ENCODE results near the gene REXO1. TPM values are rescaled to one million over a fixed set of nuclear protein-coding genes. Genes with fewer than 3 reads are reported as not detected.
A peak's percentile ranks its signal among the peaks of the same experiment; 100 is the strongest.

REXO1 gene
- total RNA-seq, 1 experiment from 2014 or later: 56.8 TPM

GRCh38 chr19:1780272-1780958 is 67.9 kb downstream of the REXO1 start:
- H3K4ac ChIP-seq (ENCODE audit: low read depth, low read length): no peak overlapping the region
- no peak overlapping the region for H4K91ac ChIP-seq (ENCODE audit: insufficient read length, low read depth, low read length)
- H3K4me2 ChIP-seq (ENCODE audit: insufficient read depth, insufficient read length, low read length): no peak overlapping the region
- H2BK15ac ChIP-seq (ENCODE audit: low read depth, low read length): no peak overlapping the region
- no CpG with 5 or more reads among the region's 14 CpGs for WGBS (ENCODE audit: extremely low coverage, insufficient read length, low lambda C conversion rate)
- H4K20me1 ChIP-seq (ENCODE audit: control insufficient read depth, insufficient read depth, insufficient read length): no peaks in the 10 kb centered on the region
- no peak overlapping the region for H2AFZ ChIP-seq (ENCODE audit: low read length)
- no peak for DNase-seq
- H3K9ac ChIP-seq (ENCODE audit: extremely low read depth, insufficient read length, low read length): no peak overlapping the region
- no peaks in the 10 kb centered on the region for H3K4me1 ChIP-seq (ENCODE audit: insufficient read depth, low read length)
- H4K5ac ChIP-seq (ENCODE audit: insufficient read length, low read depth, low read length): no peak overlapping the region
- no peak overlapping the region for H3K56ac ChIP-seq (ENCODE audit: insufficient read length, low read depth, low read length)
- no peak overlapping the region for H2BK20ac ChIP-seq (ENCODE audit: low read depth, low read length, poor library complexity, severe bottlenecking)
- no peak overlapping the region for H3K18ac ChIP-seq (ENCODE audit: insufficient read length, low read depth, low read length)
- no peak overlapping the region for H3K27ac ChIP-seq (ENCODE audit: insufficient read length, low read depth, low read length)
- TF ChIP-seq, protein P1, sequence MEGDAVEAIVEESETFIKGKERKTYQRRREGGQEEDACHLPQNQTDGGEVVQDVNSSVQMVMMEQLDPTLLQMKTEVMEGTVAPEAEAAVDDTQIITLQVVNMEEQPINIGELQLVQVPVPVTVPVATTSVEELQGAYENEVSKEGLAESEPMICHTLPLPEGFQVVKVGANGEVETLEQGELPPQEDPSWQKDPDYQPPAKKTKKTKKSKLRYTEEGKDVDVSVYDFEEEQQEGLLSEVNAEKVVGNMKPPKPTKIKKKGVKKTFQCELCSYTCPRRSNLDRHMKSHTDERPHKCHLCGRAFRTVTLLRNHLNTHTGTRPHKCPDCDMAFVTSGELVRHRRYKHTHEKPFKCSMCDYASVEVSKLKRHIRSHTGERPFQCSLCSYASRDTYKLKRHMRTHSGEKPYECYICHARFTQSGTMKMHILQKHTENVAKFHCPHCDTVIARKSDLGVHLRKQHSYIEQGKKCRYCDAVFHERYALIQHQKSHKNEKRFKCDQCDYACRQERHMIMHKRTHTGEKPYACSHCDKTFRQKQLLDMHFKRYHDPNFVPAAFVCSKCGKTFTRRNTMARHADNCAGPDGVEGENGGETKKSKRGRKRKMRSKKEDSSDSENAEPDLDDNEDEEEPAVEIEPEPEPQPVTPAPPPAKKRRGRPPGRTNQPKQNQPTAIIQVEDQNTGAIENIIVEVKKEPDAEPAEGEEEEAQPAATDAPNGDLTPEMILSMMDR (conservative IDR thresholded peaks at IDR 0.05): peak; percentile 28; the same call in 1 of the 3 replicates
- Mint-ChIP-seq H3K36me3 (ENCODE audit: insufficient read depth in 1 of 3, low read depth in 3 of 3) (peaks cover 0 to 4% (median 2%) of the 10 kb centered on the region in 3 experiments; a peak in 3 of 7 replicates), H3K27me3 (ENCODE audit: low read depth) (peaks cover 89% of the 10 kb centered on the region), H3K4me3 (no peak overlapping the region), H3K27ac (no peak overlapping the region), H3K4me1 (peaks cover 13 to 22% of the 10 kb centered on the region in 2 experiments), H3K9me3 (peaks cover 22 to 33% of the 10 kb centered on the region in 2 experiments)
- H3K23ac ChIP-seq (ENCODE audit: insufficient read length, low read depth, low read length): no peak overlapping the region
- no peak overlapping the region for H2BK5ac ChIP-seq (ENCODE audit: insufficient read length, low read length)
- no peak overlapping the region for H2BK12ac ChIP-seq (ENCODE audit: insufficient read length, low read depth, low read length)
- H3K23me2 ChIP-seq (ENCODE audit: insufficient read length, low read depth, low read length, poor library complexity, severe bottlenecking): no peaks in the 10 kb centered on the region
- no peak overlapping the region for H2BK120ac ChIP-seq (ENCODE audit: low read depth, low read length, poor library complexity, severe bottlenecking)
- no peak overlapping the region for H4K8ac ChIP-seq (replicated peaks; ENCODE audit: insufficient read length, low read depth, low read length)
- no peaks in the 10 kb centered on the region for H3K9me3 ChIP-seq (ENCODE audit: control insufficient read depth, low read depth, low read length)
- no peak overlapping the region for H2AK5ac ChIP-seq (ENCODE audit: insufficient read length, low read length)
- H3K14ac ChIP-seq (ENCODE audit: insufficient read depth, low read length): no peak overlapping the region
- no peak overlapping the region for H3T11ph ChIP-seq (ENCODE audit: low read length)
- no peaks in the 10 kb centered on the region for H3K79me1 ChIP-seq (ENCODE audit: insufficient read depth, low read depth, low read length, poor library complexity, severe bottlenecking)
- peaks cover 41% of the 10 kb centered on the region for H3K27me3 ChIP-seq (ENCODE audit: insufficient read depth, low read length)
- no peaks in the 10 kb centered on the region for H3K79me2 ChIP-seq (ENCODE audit: insufficient read depth, low read length)
